Stimulated activated CD8-positive, alpha-beta memory T cell treated with anti-CD3 and anti-CD28 coated beads, Interleukin-12 subunit alpha, Interleukin-12 subunit beta, amount 100 ng/mL, for 1 hour (primary cell): ENCODE data around the gene PACSIN1.
"Not testable (repeated sequence)": the region's sequence is repeated elsewhere in the genome, so short reads cannot be mapped to it uniquely, and the experiment has no call there.

ENCODE experiments used
- DNase-seq: peaks from one replicate; pipeline ENCODE4 v3.0.0-alpha.2; 2020; ENCODE audit warnings: low read depth

Gene PACSIN1

GRCh38 chr6:34457742-34458735 is 7.8 kb upstream of the PACSIN1 start:
- no peak for DNase-seq

GRCh38 chr6:34459899-34460593 is 5.8 kb upstream of the PACSIN1 start:
- DNase-seq, result peak; percentile 36

GRCh38 chr6:34460796-34461507 is 4.9 kb upstream of the PACSIN1 start:
- no peak for DNase-seq

GRCh38 chr6:34462010-34462409 is 3.9 kb upstream of the PACSIN1 start:
- no peak for DNase-seq

GRCh38 chr6:34462551-34462971 is 3.3 kb upstream of the PACSIN1 start:
- DNase-seq, result no peak

GRCh38 chr6:34463299-34463698 is 2.6 kb upstream of the PACSIN1 start:
- no peak for DNase-seq

GRCh38 chr6:34463849-34464248 is 2.0 kb upstream of the PACSIN1 start:
- no peak for DNase-seq

- no peak for DNase-seq
Measured at GRCh38 chr6:34466242-34467185, 638 bp downstream of the PACSIN1 start.

GRCh38 chr6:34468378-34468892 is 2.6 kb downstream of the PACSIN1 start:
- DNase-seq, result no peak

GRCh38 chr6:34469499-34469898 is 3.6 kb downstream of the PACSIN1 start:
- DNase-seq, result no peak

GRCh38 chr6:34472425-34472824 is 6.5 kb downstream of the PACSIN1 start:
- DNase-seq, result no peak

GRCh38 chr6:34473967-34474366 is 8.1 kb downstream of the PACSIN1 start:
- no peak for DNase-seq

GRCh38 chr6:34474754-34475153 is 8.9 kb downstream of the PACSIN1 start:
- no peak for DNase-seq

- DNase-seq, result no peak
Measured at GRCh38 chr6:34475238-34475682, 9.4 kb downstream of the PACSIN1 start.

GRCh38 chr6:34475767-34476328 is 10.0 kb downstream of the PACSIN1 start:
- no peak for DNase-seq

GRCh38 chr6:34476447-34476846 is 10.6 kb downstream of the PACSIN1 start:
- DNase-seq, result no peak

GRCh38 chr6:34476921-34477320 is 11.0 kb downstream of the PACSIN1 start:
- no peak for DNase-seq

- DNase-seq, result no peak
Measured at GRCh38 chr6:34478796-34479195, 12.9 kb downstream of the PACSIN1 start.

- not testable (repeated sequence) for DNase-seq
Measured at GRCh38 chr6:34483781-34484180, 17.9 kb downstream of the PACSIN1 start.

- DNase-seq, result no peak
Measured at GRCh38 chr6:34484391-34484790, 18.5 kb downstream of the PACSIN1 start.

GRCh38 chr6:34484899-34485298 is 19.0 kb downstream of the PACSIN1 start:
- DNase-seq, result peak; percentile 48
